H1 (cell line): ENCODE data around the gene LOXHD1. TPM values are rescaled to one million over a fixed set of nuclear protein-coding genes. Genes with fewer than 3 reads are reported as not detected.

Experiments
- CTCF ChIA-PET: fragments of 300-600 bp; sonication (Branson Sonifier 250); formaldehyde crosslinking; loops from one replicate; lab custom pipeline; 2021; ENCODE audit not compliant: partially characterized antibody; lab: Charles Lee
- POLR2A ChIA-PET: fragments of 300-600 bp; sonication (Branson Sonifier 250); formaldehyde crosslinking; loops from one replicate; lab custom pipeline; 2021; ENCODE audit warnings: inconsistent platforms; ENCODE audit not compliant: partially characterized antibody; lab: Charles Lee
- DNase-seq, 2 experiments: peaks; one replicate each; pipeline versions ENCODE4 v3.0.0 to v3.0.0-alpha.2; 2010 to 2022; ENCODE audit warnings: low spot score in 2 of 2, low read depth in 1 of 2, mixed read lengths in 1 of 2
- FAIRE-seq: peaks from 2 replicates; lab custom pipeline; 2011; peaks lifted over from hg19 to GRCh38; lab: Jason Lieb, UNC
- H2AFZ ChIP-seq: 2 replicates; pipeline ENCODE4 v1.8.1; 2012; ENCODE audit warnings: low read length, inconsistent platforms
- H2AK5ac ChIP-seq: 2 replicates; pipeline ENCODE4 v1.6.1; 2013; ENCODE audit warnings: low read depth, low read length
- H2BK120ac ChIP-seq: replicated peaks from 2 replicates; pipeline ENCODE3; 2013; ENCODE audit warnings: low read depth, low read length, inconsistent platforms
- H2BK12ac ChIP-seq: 2 replicates; pipeline ENCODE4 v1.6.1; 2013; ENCODE audit warnings: low read depth, low read length
- H2BK15ac ChIP-seq: 2 replicates; pipeline ENCODE4 v1.6.1; 2013; ENCODE audit warnings: low read length
- H2BK20ac ChIP-seq: 2 replicates; pipeline ENCODE4 v1.6.1; 2013; ENCODE audit warnings: low read length
- H2BK5ac ChIP-seq: 2 replicates; pipeline ENCODE4 v1.6.1; 2013; ENCODE audit warnings: low read depth, low read length
- H3K14ac ChIP-seq: 2 replicates; pipeline ENCODE4 v1.6.1; 2013; ENCODE audit warnings: inconsistent platforms; ENCODE audit not compliant: insufficient read length
- H3K18ac ChIP-seq: 2 replicates; pipeline ENCODE4 v1.6.1; 2013; ENCODE audit warnings: low read length; ENCODE audit errors: extremely low read depth
- H3K23ac ChIP-seq: 2 replicates; pipeline ENCODE4 v1.6.1; 2013; ENCODE audit warnings: inconsistent platforms; ENCODE audit not compliant: insufficient read length
- H3K23me2 ChIP-seq: 2 replicates; pipeline ENCODE4 v1.6.1; 2013; ENCODE audit warnings: low read depth, low read length
- H3K27ac ChIP-seq: 2 replicates; pipeline ENCODE4 v1.6.1; 2011; ENCODE audit warnings: low read depth, low read length, inconsistent platforms
- H3K27me3 ChIP-seq, 4 experiments: replicated peaks in 1 of 4; 1 replicate in 1 of 4; 2 replicates in 3 of 4; pipeline versions ENCODE4 v1.6.1 to v1.8.1; 2011 to 2013; ENCODE audit warnings: low read length in 3 of 4, mild to moderate bottlenecking in 3 of 4, inconsistent platforms in 2 of 4, mixed read lengths in 2 of 4, moderate library complexity in 1 of 4; ENCODE audit not compliant: control insufficient read depth in 3 of 4, insufficient read depth in 3 of 4; ENCODE audit errors: extremely low read depth in 1 of 4
- H3K36me3 ChIP-seq, 4 experiments: 2 replicates each; pipeline versions ENCODE4 v1.6.1 to v1.8.1; 2011 to 2013; ENCODE audit warnings: mild to moderate bottlenecking in 4 of 4, low read length in 3 of 4, moderate library complexity in 2 of 4, control low read depth in 1 of 4, inconsistent platforms in 1 of 4; ENCODE audit not compliant: insufficient read depth in 4 of 4, control insufficient read depth in 2 of 4
- H3K4ac ChIP-seq: replicated peaks from 2 replicates; pipeline ENCODE3; 2013; ENCODE audit warnings: low read length, low read depth, mixed read lengths, inconsistent platforms; ENCODE audit not compliant: insufficient read length
- H3K4me1 ChIP-seq, 4 experiments: replicated peaks in 1 of 4; 1 replicate in 1 of 4; 2 replicates in 3 of 4; pipeline versions ENCODE4 v1.6.1 to v1.8.1; 2011 to 2013; ENCODE audit warnings: low read length in 3 of 4, inconsistent platforms in 2 of 4, mixed read lengths in 1 of 4; ENCODE audit not compliant: insufficient read depth in 4 of 4, control insufficient read depth in 3 of 4
- H3K4me2 ChIP-seq, 2 experiments: 2 replicates each; pipeline versions ENCODE4 v1.6.1 to v1.8.1; 2011 to 2013; ENCODE audit warnings: low read depth in 2 of 2, low read length in 2 of 2, control low read depth in 1 of 2, inconsistent platforms in 1 of 2, mild to moderate bottlenecking in 1 of 2; ENCODE audit not compliant: insufficient read depth in 1 of 2
- H3K4me3 ChIP-seq, 4 experiments: fragments of 200-600, 300-600 bp in 1 of 4; sonication (generic), shearing (Covaris generic), sonication (Bioruptor Twin) in 1 of 4; 2 replicates each; pipeline versions ENCODE4 v1.5.1 to v1.8.1; 2011 to 2016; ENCODE audit warnings: low read length in 4 of 4, low read depth in 3 of 4, control low read depth in 2 of 4, inconsistent platforms in 2 of 4, mild to moderate bottlenecking in 2 of 4, mixed read lengths in 1 of 4, moderate library complexity in 1 of 4; ENCODE audit not compliant: insufficient read depth in 2 of 4; ENCODE audit errors: extremely low read depth in 1 of 4
- H3K56ac ChIP-seq: replicated peaks from 2 replicates; pipeline ENCODE3; 2013; ENCODE audit warnings: low read depth, mild to moderate bottlenecking, mixed read lengths, low read length, inconsistent platforms; ENCODE audit not compliant: insufficient read length
- H3K79me1 ChIP-seq: 2 replicates; pipeline ENCODE4 v1.6.1; 2013; ENCODE audit warnings: low read depth, low read length, control low read depth
- H3K79me2 ChIP-seq, 2 experiments: 2 replicates each; pipeline versions ENCODE4 v1.6.1 to v1.8.1; 2012 to 2013; ENCODE audit warnings: low read length in 2 of 2, mild to moderate bottlenecking in 2 of 2, inconsistent platforms in 1 of 2; ENCODE audit not compliant: insufficient read depth in 2 of 2, control insufficient read depth in 1 of 2
- H3K9ac ChIP-seq, 4 experiments: replicated peaks in 1 of 4; 1 replicate in 1 of 4; 2 replicates in 3 of 4; pipeline versions ENCODE4 v1.6.1 to v1.8.1; 2011 to 2013; ENCODE audit warnings: low read depth in 3 of 4, low read length in 3 of 4, control low read depth in 2 of 4, mild to moderate bottlenecking in 2 of 4, moderate library complexity in 2 of 4, inconsistent platforms in 1 of 4; ENCODE audit errors: extremely low read depth in 1 of 4
- H3K9me3 ChIP-seq, 2 experiments: 2 replicates each; pipeline versions ENCODE4 v1.6.1 to v1.8.1; 2012 to 2013; ENCODE audit warnings: mild to moderate bottlenecking in 2 of 2, moderate library complexity in 2 of 2, control low read depth in 1 of 2, inconsistent platforms in 1 of 2, low read depth in 1 of 2, low read length in 1 of 2, mixed read lengths in 1 of 2; ENCODE audit not compliant: insufficient read depth in 2 of 2
- H4K20me1 ChIP-seq, 2 experiments: replicated peaks in 1 of 2; 2 replicates each; pipeline versions ENCODE3 to v1.8.1; 2011 to 2013; ENCODE audit warnings: inconsistent platforms in 2 of 2, low read length in 2 of 2, mild to moderate bottlenecking in 1 of 2; ENCODE audit not compliant: insufficient read depth in 2 of 2, control insufficient read depth in 1 of 2
- H4K5ac ChIP-seq: 2 replicates; pipeline ENCODE4 v1.6.1; 2013; ENCODE audit warnings: low read length, low read depth, mixed read lengths, inconsistent platforms; ENCODE audit not compliant: insufficient read length
- H4K8ac ChIP-seq: 2 replicates; pipeline ENCODE4 v1.8.0; 2013; ENCODE audit warnings: mild to moderate bottlenecking, moderate library complexity, low read length, inconsistent platforms; ENCODE audit not compliant: insufficient read depth; ENCODE audit errors: extremely low read depth
- H4K91ac ChIP-seq: replicated peaks from 2 replicates; pipeline ENCODE3; 2013; ENCODE audit warnings: low read length, mixed read lengths, inconsistent platforms; ENCODE audit not compliant: insufficient read length
- CBX8 ChIP-seq: fragments of 300-800, 300-1000 bp; sonication (generic); IDR thresholded peaks from 2 replicates; pipeline ENCODE4 v1.7.1; 2016; ENCODE audit warnings: low read depth, low read length, borderline replicate concordance
- KDM4A ChIP-seq: IDR thresholded peaks from one replicate; pipeline ENCODE4 v1.7.1; 2012; ENCODE audit warnings: low read depth, mild to moderate bottlenecking, moderate library complexity, low read length, inconsistent platforms; ENCODE audit not compliant: severe bottlenecking
- POLR2AphosphoS5 ChIP-seq: IDR thresholded peaks from 2 replicates; pipeline ENCODE4 v1.6.1; 2011; ENCODE audit warnings: low read depth, low read length
- WGBS, 2 experiments: shearing (Covaris generic) in 1 of 2; methylation state at CpG; one replicate each; pipeline versions ENCODE4 v1.1.6 to v1.1.7; 2013 to 2015; ENCODE audit warnings: low lambda C conversion rate in 2 of 2, mixed read lengths in 2 of 2, inconsistent platforms in 1 of 2, low coverage in 1 of 2, missing lambda C conversion rate in 1 of 2; ENCODE audit not compliant: insufficient replicate concordance in 2 of 2, insufficient coverage in 1 of 2, insufficient read length in 1 of 2; ENCODE audit errors: extremely low coverage in 1 of 2, missing lambda C conversion rate in 1 of 2; 5-methylcytosine and 5-hydroxymethylcytosine counted together
- polyA plus RNA-seq, 7 experiments: library from polyadenylated mRNA; depleted of rRNA in 3 of 7; stranded (reverse) in 5 of 7; unstranded in 2 of 7; fragments of >200 nt in 5 of 7; fragments of 200-250 nt in 2 of 7; gene quantifications; 1 replicate in 5 of 7; 2 replicates in 1 of 7; 4 replicates in 1 of 7; pipeline versions ENCODE4 v1.2.1 to v1.2.3, GENCODE V29; 2011 to 2013; ENCODE audit warnings: missing spikeins in 2 of 7, mixed read lengths in 2 of 7
- total RNA-seq: library from RNA; stranded (reverse); fragmentation: NEBNext Ultra II Directional; extraction: Animal tissue kit (Norgen Biotek cat#: 25700); gene quantifications from 2 replicates; pipeline ENCODE4 v1.2.1, GENCODE V29; 2021

Gene LOXHD1
- total and polyA plus RNA-seq, 2 of the 8 experiments (the other 6 are each of a cell fraction or from before 2014, with no cell fraction given): 0.02 TPM; not detected in 1

DNA sequence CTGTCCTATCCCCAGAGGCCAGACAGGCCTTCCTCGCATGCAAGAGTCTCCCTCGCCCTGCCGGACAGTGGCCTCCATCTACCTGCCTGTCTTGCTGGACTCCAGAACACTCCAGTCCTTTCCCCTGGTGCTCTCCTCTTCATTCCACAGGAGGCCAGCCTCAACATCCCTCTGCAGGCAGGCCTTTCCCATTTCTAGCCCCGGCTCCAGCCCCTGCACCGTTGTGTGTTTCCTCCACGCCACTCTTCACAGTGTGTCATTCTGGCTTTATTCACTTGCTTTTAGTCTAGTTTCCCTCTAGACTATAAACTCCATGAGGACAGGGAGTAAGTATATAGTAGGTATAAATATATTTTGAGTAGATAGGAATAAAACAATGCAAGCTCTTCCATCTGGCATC is 81.2 kb downstream of the LOXHD1 start:
- Histone ChIP-seq H2BK15ac (no peak overlapping the region), H2AK5ac (no peak overlapping the region), H3K18ac (no peak overlapping the region), H3K4me3 (no peak overlapping the region), H3K79me2 (no peaks in the 10 kb centered on the region), H3K4ac (no peak overlapping the region), H3K4me1 (no peaks in the 10 kb centered on the region), H3K23me2 (no peaks in the 10 kb centered on the region; the same call in 1 of the 2 replicates), H3K4me2 (no peak overlapping the region), H4K5ac (no peak overlapping the region), H3K56ac (no peak overlapping the region), H4K91ac (no peak overlapping the region), H3K79me1 (no peaks in the 10 kb centered on the region), H3K9ac (no peak overlapping the region), H2BK12ac (no peak overlapping the region), H3K27me3 (no peaks in the 10 kb centered on the region), H4K20me1 (no peaks in the 10 kb centered on the region), H3K23ac (no peak overlapping the region), H2BK120ac (no peak overlapping the region), H2AFZ (no peak overlapping the region), H3K9me3 (no peaks in the 10 kb centered on the region), H3K36me3 (no peaks in the 10 kb centered on the region), H2BK5ac (no peak overlapping the region), H2BK20ac (no peak overlapping the region), H3K14ac (no peak overlapping the region), H4K8ac (no peak overlapping the region), H3K27ac (no peak overlapping the region)
- DNase-seq: no peak
- ChIA-PET CTCF (interaction anchor here (2.9 kb wide), 1 partner anchor 20 kb away, joined by 12 read pairs; no protein-coding TSS in a partner anchor), POLR2A (no interaction called here)
- no peak for FAIRE-seq
- 90% methylated on average over 6 of the region's 6 CpGs; no CpG with 5 or more reads in 1 of the 2 experiments for WGBS, 2 experiments
- TF ChIP-seq POLR2AphosphoS5 (no peak), CBX8 (no peak), KDM4A (no peak)
